OCI-LY3 (cell line): Measurements from ENCODE around the gene FYB1.

Experiments used
- EZH2phosphoT487 ChIP-seq: fragments of 200-600 bp; shearing (Covaris generic); IDR thresholded peaks from 2 replicates; pipeline ENCODE4 v1.6.1; 2018; ENCODE audit warnings: antibody characterized with exemption, mixed run types, low read depth
- TF ChIP-seq, protein P1 (sequence below): fragments of 200-600, 300-600 bp; sonication (generic); IDR thresholded peaks from 2 replicates; pipeline ENCODE4 v1.5.1; 2014; ENCODE audit warnings: antibody characterized with exemption, low read length, low read depth

DNA sequence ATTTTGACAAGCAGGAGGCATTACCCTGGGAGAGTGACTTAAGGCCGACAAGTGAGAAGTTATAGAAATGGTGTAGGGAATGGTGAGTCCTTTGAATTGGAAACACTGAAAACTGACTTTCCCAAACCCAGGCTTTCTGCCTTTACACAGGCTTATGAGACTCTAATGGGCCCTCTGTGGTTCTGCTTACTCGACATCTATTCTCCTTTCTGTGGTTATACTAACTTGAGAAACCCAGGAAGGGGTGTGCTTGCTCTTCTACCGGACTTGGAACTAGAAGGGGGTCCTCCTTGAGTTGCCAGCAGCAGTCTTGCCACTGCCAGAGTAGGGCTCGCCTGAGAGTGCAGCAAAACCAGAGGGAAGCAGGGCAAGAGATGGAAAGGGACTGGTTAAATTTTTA lies 63.3 kb downstream of the FYB1 start:
- TF ChIP-seq, protein P1, sequence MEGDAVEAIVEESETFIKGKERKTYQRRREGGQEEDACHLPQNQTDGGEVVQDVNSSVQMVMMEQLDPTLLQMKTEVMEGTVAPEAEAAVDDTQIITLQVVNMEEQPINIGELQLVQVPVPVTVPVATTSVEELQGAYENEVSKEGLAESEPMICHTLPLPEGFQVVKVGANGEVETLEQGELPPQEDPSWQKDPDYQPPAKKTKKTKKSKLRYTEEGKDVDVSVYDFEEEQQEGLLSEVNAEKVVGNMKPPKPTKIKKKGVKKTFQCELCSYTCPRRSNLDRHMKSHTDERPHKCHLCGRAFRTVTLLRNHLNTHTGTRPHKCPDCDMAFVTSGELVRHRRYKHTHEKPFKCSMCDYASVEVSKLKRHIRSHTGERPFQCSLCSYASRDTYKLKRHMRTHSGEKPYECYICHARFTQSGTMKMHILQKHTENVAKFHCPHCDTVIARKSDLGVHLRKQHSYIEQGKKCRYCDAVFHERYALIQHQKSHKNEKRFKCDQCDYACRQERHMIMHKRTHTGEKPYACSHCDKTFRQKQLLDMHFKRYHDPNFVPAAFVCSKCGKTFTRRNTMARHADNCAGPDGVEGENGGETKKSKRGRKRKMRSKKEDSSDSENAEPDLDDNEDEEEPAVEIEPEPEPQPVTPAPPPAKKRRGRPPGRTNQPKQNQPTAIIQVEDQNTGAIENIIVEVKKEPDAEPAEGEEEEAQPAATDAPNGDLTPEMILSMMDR = no peak
- no peak for TF ChIP-seq EZH2phosphoT487
